Endothelial cell of umbilical vein (primary cell): ENCODE measurements around the gene NRBP1. TPM values are rescaled to one million over a fixed set of nuclear protein-coding genes. Genes with fewer than 3 reads are reported as not detected.

Experiments used
- BruUV-seq: library from RNA; stranded (reverse); fragments of 400-500 nt; replicated peaks from 2 replicates; lab custom pipeline; 2021; lab: Mats Ljungman, UMichigan
- CTCF ChIA-PET: fragments of 300-600, 350-600 bp; sonication (Branson Sonifier 250); formaldehyde crosslinking; loops from one replicate; lab custom pipeline; 2021; ENCODE audit warnings: antibody characterized with exemption, inconsistent platforms; lab: Charles Lee
- POLR2A ChIA-PET: fragments of 300-600, 350-600 bp; sonication (Branson Sonifier 250); formaldehyde crosslinking; loops from one replicate; lab custom pipeline; 2021; ENCODE audit warnings: antibody characterized with exemption, inconsistent platforms; lab: Charles Lee
- DNase-seq: peaks from one replicate; pipeline ENCODE4 v3.0.0-alpha.2; 2011; ENCODE audit warnings: low read depth, low spot score
- FAIRE-seq: peaks from 2 replicates; lab custom pipeline; 2011; peaks lifted over from hg19 to GRCh38; lab: Jason Lieb, UNC
- H2AFZ ChIP-seq: 2 replicates; pipeline ENCODE4 v1.6.0; 2012; ENCODE audit warnings: low read depth, low read length, control low read depth, inconsistent platforms
- H3K27ac ChIP-seq: 2 replicates; pipeline ENCODE4 v1.5.1; 2011; ENCODE audit warnings: low read depth, mild to moderate bottlenecking, control low read depth, low read length, moderate library complexity; ENCODE audit not compliant: insufficient read depth
- H3K27me3 ChIP-seq, 2 experiments: 2 replicates each; pipeline versions ENCODE4 v1.6.0 to v1.6.1; 2011; ENCODE audit warnings: low read length in 2 of 2, mixed read lengths in 1 of 2; ENCODE audit not compliant: control insufficient read depth in 2 of 2, insufficient read depth in 2 of 2
- H3K36me3 ChIP-seq, 2 experiments: 2 replicates in 1 of 2; 3 replicates in 1 of 2; pipeline ENCODE4 v1.5.1; 2011; ENCODE audit warnings: low read length in 2 of 2, mild to moderate bottlenecking in 1 of 2, moderate library complexity in 1 of 2; ENCODE audit not compliant: control insufficient read depth in 2 of 2, insufficient read depth in 2 of 2; ENCODE audit errors: extremely low read depth in 1 of 2
- H3K4me1 ChIP-seq: 3 replicates; pipeline ENCODE4 v1.5.1; 2011; ENCODE audit warnings: mild to moderate bottlenecking, low read length; ENCODE audit not compliant: control insufficient read depth, insufficient read depth; ENCODE audit errors: extremely low read depth
- H3K4me2 ChIP-seq: 2 replicates; pipeline ENCODE4 v1.6.1; 2011; ENCODE audit warnings: low read length, control low read depth, mixed read lengths; ENCODE audit not compliant: insufficient read depth
- H3K4me3 ChIP-seq, 3 experiments: fragments of 200-600 bp in 1 of 3; sonication (generic), shearing (Covaris generic) in 1 of 3; replicated peaks in 1 of 3; 2 replicates each; pipeline ENCODE4 v1.5.1; 2011 to 2016; ENCODE audit warnings: control low read depth in 3 of 3, low read length in 3 of 3, mild to moderate bottlenecking in 2 of 3, inconsistent platforms in 1 of 3, low read depth in 1 of 3, moderate library complexity in 1 of 3; ENCODE audit not compliant: insufficient read depth in 1 of 3
- H3K79me2 ChIP-seq: 2 replicates; pipeline ENCODE4 v1.6.0; 2012; ENCODE audit warnings: low read length, inconsistent platforms; ENCODE audit not compliant: control insufficient read depth, insufficient read depth
- H3K9ac ChIP-seq: replicated peaks from 2 replicates; pipeline ENCODE3; 2011; ENCODE audit warnings: low read length, control low read depth; ENCODE audit not compliant: insufficient read depth; ENCODE audit errors: extremely low read depth
- H3K9me1 ChIP-seq: replicated peaks from 3 replicates; pipeline ENCODE4 v1.6.0; 2011; ENCODE audit warnings: mild to moderate bottlenecking, low read length; ENCODE audit not compliant: control insufficient read depth, insufficient read depth; ENCODE audit errors: extremely low read depth
- H3K9me3 ChIP-seq: replicated peaks from 2 replicates; pipeline ENCODE4 v1.5.1; 2012; ENCODE audit warnings: low read length, inconsistent platforms; ENCODE audit not compliant: control insufficient read depth, insufficient read depth
- H4K20me1 ChIP-seq: replicated peaks from 2 replicates; pipeline ENCODE3; 2011; ENCODE audit warnings: mild to moderate bottlenecking, low read length; ENCODE audit not compliant: control insufficient read depth, insufficient read depth; ENCODE audit errors: extremely low read depth
- CTCF ChIP-seq, 2 donors: IDR thresholded peaks; 1 replicate in 1 of 2; 2 replicates in 1 of 2; pipeline ENCODE4 v1.5.1; 2011; ENCODE audit warnings: low read length in 2 of 2, mild to moderate bottlenecking in 2 of 2, moderate library complexity in 2 of 2, control low read depth in 1 of 2, inconsistent platforms in 1 of 2, low read depth in 1 of 2; ENCODE audit not compliant: insufficient read depth in 1 of 2; ENCODE audit errors: extremely low read depth in 1 of 2
- MYC ChIP-seq: IDR thresholded peaks from one replicate; pipeline ENCODE4 v1.6.1; 2011; ENCODE audit warnings: mild to moderate bottlenecking, low read depth, low read length
- POLR2A ChIP-seq: IDR thresholded peaks from 2 replicates; pipeline ENCODE4 v1.6.1; 2012; ENCODE audit warnings: low read depth, mild to moderate bottlenecking, control low read depth, low read length
- POLR2AphosphoS5 ChIP-seq: IDR thresholded peaks from 2 replicates; pipeline ENCODE4 v1.6.1; 2012; ENCODE audit warnings: low read depth, mild to moderate bottlenecking, control low read depth, low read length, moderate library complexity; ENCODE audit not compliant: insufficient read depth
- dilution Hi-C: fragments of 300-500 bp; cut with MboI; formaldehyde crosslinking; loops from one replicate; pipeline ENCODE4 v1.15.0; 2019; ENCODE audit warnings: low sequenced_read_pairs; ENCODE audit not compliant: extremely low pct_ligation_motif_present
- intact Hi-C: fragments of 100-400 bp; cut with micrococcal nuclease; formaldehyde crosslinking; loops from one replicate; pipeline ENCODE4 v1.10.0; 2022
- polyA plus RNA-seq, 4 experiments: library from polyadenylated mRNA; depleted of rRNA in 3 of 4; stranded (reverse) in 3 of 4; unstranded in 1 of 4; fragments of >200 nt; gene quantifications; 2 replicates each; pipeline versions ENCODE4 v1.2.1 to v1.2.3, GENCODE V29; 2011 to 2012; ENCODE audit warnings: missing spikeins in 1 of 4
- total RNA-seq: library from RNA; stranded (reverse); gene quantifications from 2 replicates; pipeline ENCODE4 v1.2.3, GENCODE V29; 2021

NRBP1 gene
- total and polyA plus RNA-seq, 2 donors (not counting 3 experiments of a cell fraction or from before 2014, with no cell fraction given) = 130 to 169 TPM

GRCh38 chr2:27412419-27413152, 15.8 kb upstream of the NRBP1 start:
- intact Hi-C loops = no loop called here
- Histone ChIP-seq H3K79me2 (peaks cover 17% of the 10 kb centered on the region), H4K20me1 (no peaks in the 10 kb centered on the region), H3K4me2 (no peak overlapping the region), H3K4me1 (peaks cover 13% of the 10 kb centered on the region), H3K9me3 (no peaks in the 10 kb centered on the region), H3K4me3 (no peak overlapping the region), H2AFZ (no peak overlapping the region), H3K27ac (no peak overlapping the region), H3K9ac (no peak overlapping the region), H3K9me1 (no peaks in the 10 kb centered on the region), H3K27me3 (peaks cover 1 to 5% of the 10 kb centered on the region in 2 experiments), H3K36me3 (peaks cover 0 to under 1% of the 10 kb centered on the region in 2 experiments)
- no TSS peak for BruUV-seq
- ChIA-PET POLR2A (interaction anchor here (0.7 kb wide), 1 partner anchor 38 kb away, joined by 3 read pairs; no protein-coding TSS in a partner anchor), CTCF (no interaction called here)
- FAIRE-seq (no peak), DNase-seq (no peak)
- dilution Hi-C loops = no loop called here
- no peak for TF ChIP-seq POLR2AphosphoS5
- no peak for TF ChIP-seq CTCF (IDR thresholded peaks at IDR 0.05; ENCODE audit: extremely low read depth in 1 of 2, insufficient read depth in 1 of 2, low read depth in 1 of 2, low read length in 2 of 2)
- TF ChIP-seq MYC = no peak

DNA sequence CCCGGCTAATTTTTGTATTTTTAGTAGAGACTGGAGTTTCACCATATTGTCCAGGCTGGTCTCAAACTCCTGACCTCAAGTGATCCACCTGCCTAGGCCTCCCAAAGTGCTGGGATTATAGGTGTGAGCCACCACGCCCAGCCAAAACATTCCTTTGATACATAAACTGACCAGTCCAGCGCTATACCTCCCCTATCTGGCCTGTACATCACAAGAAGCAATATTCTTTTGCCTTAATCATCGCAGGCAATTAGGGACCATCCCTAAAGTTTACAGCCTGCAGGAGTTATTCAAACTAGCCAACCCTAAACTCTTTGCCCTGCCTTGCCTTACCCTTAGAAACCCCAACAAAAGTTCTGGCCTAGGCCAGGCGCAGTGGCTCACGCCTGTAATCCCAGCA, 12.3 kb upstream of the NRBP1 start:
- H3K9me1 ChIP-seq = no peaks in the 10 kb centered on the region
- DNase-seq = no peak
- H3K27me3 ChIP-seq = peaks cover 1 to 5% of the 10 kb centered on the region in 2 experiments
- no peak overlapping the region for H3K9ac ChIP-seq
- CTCF ChIA-PET = no interaction called here
- no peak overlapping the region for H2AFZ ChIP-seq
- FAIRE-seq = no peak
- no peaks in the 10 kb centered on the region for H3K4me1 ChIP-seq
- H3K4me3 ChIP-seq = no peak overlapping the region
- H3K9me3 ChIP-seq = no peaks in the 10 kb centered on the region
- H4K20me1 ChIP-seq = no peaks in the 10 kb centered on the region
- H3K4me2 ChIP-seq = no peak overlapping the region
- dilution Hi-C loops (no loop called here), intact Hi-C loops (no loop called here)
- no peaks in the 10 kb centered on the region for H3K79me2 ChIP-seq
- H3K27ac ChIP-seq = no peak overlapping the region
- POLR2A ChIA-PET = no interaction called here
- no TSS peak for BruUV-seq
- H3K36me3 ChIP-seq = no peaks in the 10 kb centered on the region
- TF ChIP-seq POLR2A = no peak
